ENCODE measurements around the gene A2M. TPM values are rescaled to one million over a fixed set of nuclear protein-coding genes. Genes with fewer than 3 reads are reported as not detected.

A2M gene
- polyA plus RNA-seq, 2 of the 4 experiments (the other 2 are of a cell fraction) = not detected

DNA sequence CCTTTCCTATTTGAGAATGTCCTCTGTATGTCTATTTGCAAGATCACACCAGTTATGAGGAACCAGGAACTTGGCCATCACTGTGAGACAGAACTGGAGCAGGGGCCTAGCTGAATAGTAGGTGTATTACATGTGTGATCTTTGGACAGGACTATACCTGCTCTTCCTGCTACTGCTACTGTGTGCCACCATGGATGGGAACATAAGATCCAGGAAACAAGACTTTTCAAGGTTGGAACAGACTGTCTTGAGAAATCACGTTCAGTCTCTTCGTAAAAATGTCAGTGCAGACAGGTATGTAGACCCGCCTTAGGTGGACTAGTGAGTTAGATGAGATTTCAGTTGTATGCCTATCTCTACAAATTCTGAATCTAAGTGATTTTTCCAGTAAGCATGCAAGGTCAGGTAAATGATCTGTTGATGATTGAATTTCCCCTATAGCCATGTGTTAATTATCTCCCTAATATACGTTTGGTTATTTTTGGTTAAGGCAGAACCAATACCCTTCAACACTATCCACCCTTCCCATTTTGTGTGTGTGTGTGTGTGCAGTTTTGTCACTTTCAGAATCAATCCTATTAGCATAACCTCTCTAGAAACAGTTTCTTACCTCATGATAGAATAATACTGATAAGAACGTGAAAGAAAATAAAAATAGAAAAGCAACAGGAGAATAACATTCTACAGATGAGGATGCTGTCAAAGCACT is 7.1 kb downstream of the A2M start:
- 44% methylated on average over 5 of the region's 5 CpGs for WGBS (ENCODE audit: missing lambda C conversion rate)
- ATAC-seq = no peak
- CTCF ChIA-PET = interaction anchor here (0.5 kb wide), 1 partner anchor 130 kb away, joined by 3 read pairs; no protein-coding TSS in a partner anchor

DNA sequence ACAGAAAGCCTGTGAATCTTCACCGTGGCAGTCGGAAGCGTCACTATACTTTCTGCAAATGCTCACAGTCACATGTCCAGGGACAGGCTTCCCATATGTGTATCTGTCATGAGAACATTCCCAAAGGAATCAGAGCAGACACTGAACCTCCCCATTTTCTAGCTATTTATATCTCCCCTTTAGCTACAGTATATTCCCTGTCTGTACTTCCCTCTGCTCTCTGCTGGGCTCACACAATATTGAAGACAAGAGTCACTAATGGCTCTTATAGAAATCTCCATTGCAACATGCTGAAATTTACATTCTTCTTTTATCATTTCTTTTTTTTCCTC is 8.2 kb downstream of the A2M start:
- no peak overlapping the region for H3K4me2 ChIP-seq
- no peak overlapping the region for H3K4me3 ChIP-seq
- no peak for ATAC-seq
- ChIA-PET CTCF (no interaction called here), POLR2A (no interaction called here)
- no peaks in the 10 kb centered on the region for H3K4me1 ChIP-seq
- TF ChIP-seq KDM1A (IDR thresholded peaks at IDR 0.05; ENCODE audit: low read depth) (no peak), ZNF302 (CRISPR knock-in tag; IDR thresholded peaks at IDR 0.05) (no peak), HDAC2 (IDR thresholded peaks at IDR 0.05) (no peak), SMC3 (IDR thresholded peaks at IDR 0.05) (no peak), PHF8 (IDR thresholded peaks at IDR 0.05; ENCODE audit: borderline replicate concordance, low read depth) (no peak)
- TF ChIP-seq, protein P1, sequence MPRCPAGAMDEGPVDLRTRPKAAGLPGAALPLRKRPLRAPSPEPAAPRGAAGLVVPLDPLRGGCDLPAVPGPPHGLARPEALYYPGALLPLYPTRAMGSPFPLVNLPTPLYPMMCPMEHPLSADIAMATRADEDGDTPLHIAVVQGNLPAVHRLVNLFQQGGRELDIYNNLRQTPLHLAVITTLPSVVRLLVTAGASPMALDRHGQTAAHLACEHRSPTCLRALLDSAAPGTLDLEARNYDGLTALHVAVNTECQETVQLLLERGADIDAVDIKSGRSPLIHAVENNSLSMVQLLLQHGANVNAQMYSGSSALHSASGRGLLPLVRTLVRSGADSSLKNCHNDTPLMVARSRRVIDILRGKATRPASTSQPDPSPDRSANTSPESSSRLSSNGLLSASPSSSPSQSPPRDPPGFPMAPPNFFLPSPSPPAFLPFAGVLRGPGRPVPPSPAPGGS (IDR thresholded peaks at IDR 0.05) = no peak
- TF ChIP-seq, protein P2, sequence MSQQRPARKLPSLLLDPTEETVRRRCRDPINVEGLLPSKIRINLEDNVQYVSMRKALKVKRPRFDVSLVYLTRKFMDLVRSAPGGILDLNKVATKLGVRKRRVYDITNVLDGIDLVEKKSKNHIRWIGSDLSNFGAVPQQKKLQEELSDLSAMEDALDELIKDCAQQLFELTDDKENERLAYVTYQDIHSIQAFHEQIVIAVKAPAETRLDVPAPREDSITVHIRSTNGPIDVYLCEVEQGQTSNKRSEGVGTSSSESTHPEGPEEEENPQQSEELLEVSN (IDR thresholded peaks at IDR 0.05; ENCODE audit: borderline replicate concordance, low read depth) = no peak
- TF ChIP-seq, protein P3, sequence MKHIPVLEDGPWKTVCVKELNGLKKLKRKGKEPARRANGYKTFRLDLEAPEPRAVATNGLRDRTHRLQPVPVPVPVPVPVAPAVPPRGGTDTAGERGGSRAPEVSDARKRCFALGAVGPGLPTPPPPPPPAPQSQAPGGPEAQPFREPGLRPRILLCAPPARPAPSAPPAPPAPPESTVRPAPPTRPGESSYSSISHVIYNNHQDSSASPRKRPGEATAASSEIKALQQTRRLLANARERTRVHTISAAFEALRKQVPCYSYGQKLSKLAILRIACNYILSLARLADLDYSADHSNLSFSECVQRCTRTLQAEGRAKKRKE (CRISPR knock-in tag; IDR thresholded peaks at IDR 0.05; ENCODE audit: low read depth) = no peak
- H3K27ac ChIP-seq = no peak overlapping the region
- DNase-seq (ENCODE audit: low read depth in 1 of 2, low spot score in 1 of 2) = no peak
- no peak for FAIRE-seq
- H3K9me3 ChIP-seq = no peaks in the 10 kb centered on the region
- WGBS (ENCODE audit: missing lambda C conversion rate) = 83% methylated on average over 3 of the region's 3 CpGs

More for the DNA sequence above, 7.1 kb downstream of the A2M start:
- FAIRE-seq (no peak), DNase-seq (ENCODE audit: low read depth in 1 of 2, low spot score in 1 of 2) (no peak)
- TF ChIP-seq RNF2 (IDR thresholded peaks at IDR 0.05; ENCODE audit: borderline replicate concordance, low read depth) (no peak), CBX2 (IDR thresholded peaks at IDR 0.05; ENCODE audit: borderline replicate concordance, low read depth) (no peak), FOSB (CRISPR knock-in tag; IDR thresholded peaks at IDR 0.05) (no peak), EHMT2 (IDR thresholded peaks at IDR 0.05; ENCODE audit: low read depth) (no peak), PHF8 (IDR thresholded peaks at IDR 0.05; ENCODE audit: borderline replicate concordance, low read depth) (no peak), ZNF302 (CRISPR knock-in tag; IDR thresholded peaks at IDR 0.05) (no peak), HEYL (CRISPR knock-in tag; IDR thresholded peaks at IDR 0.05) (no peak), TFCP2L1 (CRISPR knock-in tag; IDR thresholded peaks at IDR 0.05) (no peak), POLR2AphosphoS2 (conservative IDR thresholded peaks at IDR 0.05; ENCODE audit: low read length) (no peak), TP53 (CRISPR knock-in tag; IDR thresholded peaks at IDR 0.05) (no peak), BHLHE40 (IDR thresholded peaks at IDR 0.05; ENCODE audit: low read depth, low read length) (no peak), SMC3 (IDR thresholded peaks at IDR 0.05) (no peak)
- TF ChIP-seq, protein P4, sequence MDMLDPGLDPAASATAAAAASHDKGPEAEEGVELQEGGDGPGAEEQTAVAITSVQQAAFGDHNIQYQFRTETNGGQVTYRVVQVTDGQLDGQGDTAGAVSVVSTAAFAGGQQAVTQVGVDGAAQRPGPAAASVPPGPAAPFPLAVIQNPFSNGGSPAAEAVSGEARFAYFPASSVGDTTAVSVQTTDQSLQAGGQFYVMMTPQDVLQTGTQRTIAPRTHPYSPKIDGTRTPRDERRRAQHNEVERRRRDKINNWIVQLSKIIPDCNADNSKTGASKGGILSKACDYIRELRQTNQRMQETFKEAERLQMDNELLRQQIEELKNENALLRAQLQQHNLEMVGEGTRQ (IDR thresholded peaks at IDR 0.05) = no peak
- H3K4me3 ChIP-seq = no peak overlapping the region
- no peaks in the 10 kb centered on the region for H3K9me3 ChIP-seq
- H3K4me1 ChIP-seq = no peaks in the 10 kb centered on the region
- POLR2A ChIA-PET = no interaction called here
- H3K4me2 ChIP-seq = no peak overlapping the region
- H3K27ac ChIP-seq = no peak overlapping the region
